GM21447 (cell line): Measurements from ENCODE around the gene SRRT.
"Not testable (repeated sequence)": the region's sequence is repeated elsewhere in the genome, so short reads cannot be mapped to it uniquely, and the experiment has no call there.

Experiments used
- ATAC-seq: cut with Tn5 transposase; IDR thresholded peaks from one replicate; pipeline ENCODE4 v1.9.1; 2021; ENCODE audit not compliant: unreplicated experiment

SRRT gene

GRCh38 chr7:100923616-100924015 is 48.7 kb downstream of the SRRT start:
- not testable (repeated sequence) for ATAC-seq

GRCh38 chr7:100929808-100930174 is 54.9 kb downstream of the SRRT start:
- no peak for ATAC-seq

GRCh38 chr7:100933734-100934133 is 58.8 kb downstream of the SRRT start:
- no peak for ATAC-seq

GRCh38 chr7:100935381-100935780 is 60.5 kb downstream of the SRRT start:
- ATAC-seq: not testable (repeated sequence)

- not testable (repeated sequence) for ATAC-seq
Measured at GRCh38 chr7:100936167-100936566, 61.3 kb downstream of the SRRT start.
